IPS-18c (cell line): Measurements from ENCODE around the gene TECTB.

Experiments used
- H3K4me3 ChIP-seq: 2 replicates; pipeline ENCODE4 v1.7.0; 2013; ENCODE audit warnings: low read depth, mild to moderate bottlenecking, low read length, moderate library complexity; ENCODE audit not compliant: insufficient read depth
- H3K9me3 ChIP-seq: one replicate; pipeline ENCODE4 v1.6.1; 2013; ENCODE audit warnings: mild to moderate bottlenecking, low read length, moderate library complexity; ENCODE audit not compliant: control insufficient read depth, insufficient read depth

TECTB gene

GRCh38 chr10:112261281-112261822 is 21.8 kb upstream of the TECTB start:
- Histone ChIP-seq H3K4me3 (no peak overlapping the region), H3K9me3 (no peaks in the 10 kb centered on the region)

GRCh38 chr10:112262546-112262945 is 20.7 kb upstream of the TECTB start:
- no peak overlapping the region for H3K4me3 ChIP-seq
- no peaks in the 10 kb centered on the region for H3K9me3 ChIP-seq

- H3K4me3 ChIP-seq: no peak overlapping the region
- no peaks in the 10 kb centered on the region for H3K9me3 ChIP-seq
These were observed 17.5 kb upstream of the TECTB start for GRCh38 chr10:112265745-112266144.

GRCh38 chr10:112269266-112269665 is 13.9 kb upstream of the TECTB start:
- H3K4me3 ChIP-seq: no peak overlapping the region
- H3K9me3 ChIP-seq: no peaks in the 10 kb centered on the region

GRCh38 chr10:112271982-112272381 is 11.2 kb upstream of the TECTB start:
- H3K4me3 ChIP-seq: no peak overlapping the region
- no peaks in the 10 kb centered on the region for H3K9me3 ChIP-seq

GRCh38 chr10:112274831-112275230 is 8.4 kb upstream of the TECTB start:
- Histone ChIP-seq H3K4me3 (no peak overlapping the region), H3K9me3 (no peaks in the 10 kb centered on the region)

- Histone ChIP-seq H3K4me3 (no peak overlapping the region), H3K9me3 (no peaks in the 10 kb centered on the region)
These were observed 7.5 kb upstream of the TECTB start for GRCh38 chr10:112275512-112276245.

GRCh38 chr10:112278871-112279270 is 4.3 kb upstream of the TECTB start:
- H3K9me3 ChIP-seq: no peaks in the 10 kb centered on the region
- H3K4me3 ChIP-seq: no peak overlapping the region

GRCh38 chr10:112279433-112279832 is 3.8 kb upstream of the TECTB start:
- Histone ChIP-seq H3K9me3 (no peaks in the 10 kb centered on the region), H3K4me3 (peak overlapping the region; percentile 22; the same call in 1 of the 2 replicates)

GRCh38 chr10:112280205-112280921 is 2.8 kb upstream of the TECTB start:
- Histone ChIP-seq H3K9me3 (no peaks in the 10 kb centered on the region), H3K4me3 (no peak overlapping the region)

- Histone ChIP-seq H3K9me3 (no peaks in the 10 kb centered on the region), H3K4me3 (no peak overlapping the region)
These were observed 1.1 kb upstream of the TECTB start for GRCh38 chr10:112282086-112282485.

GRCh38 chr10:112286837-112287818 is 3.9 kb downstream of the TECTB start:
- H3K9me3 ChIP-seq: no peaks in the 10 kb centered on the region
- H3K4me3 ChIP-seq: no peak overlapping the region

GRCh38 chr10:112287844-112288243 is 4.6 kb downstream of the TECTB start:
- no peaks in the 10 kb centered on the region for H3K9me3 ChIP-seq
- no peak overlapping the region for H3K4me3 ChIP-seq

GRCh38 chr10:112288486-112288885 is 5.3 kb downstream of the TECTB start:
- Histone ChIP-seq H3K9me3 (no peaks in the 10 kb centered on the region), H3K4me3 (no peak overlapping the region)

GRCh38 chr10:112289373-112290053 is 6.3 kb downstream of the TECTB start:
- H3K4me3 ChIP-seq: no peak overlapping the region
- H3K9me3 ChIP-seq: no peaks in the 10 kb centered on the region

GRCh38 chr10:112290054-112290373 is 6.8 kb downstream of the TECTB start:
- no peaks in the 10 kb centered on the region for H3K9me3 ChIP-seq
- no peak overlapping the region for H3K4me3 ChIP-seq

GRCh38 chr10:112294169-112294568 is 11.0 kb downstream of the TECTB start:
- H3K9me3 ChIP-seq: no peaks in the 10 kb centered on the region
- H3K4me3 ChIP-seq: no peak overlapping the region
